ENCODE data around the gene MALRD1. TPM values are rescaled to one million over a fixed set of nuclear protein-coding genes. Genes with fewer than 3 reads are reported as not detected.

MALRD1 gene
- total RNA-seq, 2 donors from 2014 or later = 0.26 to 1.3 TPM

DNA sequence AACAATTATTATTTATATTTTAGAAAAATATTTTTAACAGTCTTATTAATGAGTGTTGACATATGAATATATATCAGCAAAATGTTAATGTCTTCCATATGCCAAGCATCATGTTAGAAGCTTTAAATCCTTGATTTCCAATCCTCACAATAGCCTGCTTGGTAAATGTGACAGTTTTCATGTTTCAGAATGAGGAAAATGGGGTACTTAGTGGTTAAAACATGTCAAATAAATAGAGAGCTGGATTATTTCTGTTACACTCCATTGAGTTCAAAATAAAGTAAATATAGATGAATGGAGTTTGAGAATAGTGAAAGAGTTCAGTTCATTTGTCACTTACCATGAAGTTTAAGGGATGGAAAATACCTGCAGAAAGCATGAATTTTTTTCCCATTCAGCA, 377.4 kb downstream of the MALRD1 start:
- Histone ChIP-seq H3K4me3 (no peak overlapping the region), H3K27me3 (no peaks in the 10 kb centered on the region), H3K27ac (no peak overlapping the region), H3K36me3 (replicated peaks in 1 of 2; ENCODE audit: insufficient read depth in 1 of 2, low read depth in 2 of 2) (no peaks in the 10 kb centered on the region), H3K4me1 (no peaks in the 10 kb centered on the region), H3K9me3 (no peaks in the 10 kb centered on the region)
- ATAC-seq (no peak), DNase-seq (no peak)
- TF ChIP-seq CTCF (IDR thresholded peaks at IDR 0.05) (no peak), POLR2A (IDR thresholded peaks at IDR 0.05) (no peak)
- intact Hi-C loops (cut with DNase I) = no loop called here

DNA sequence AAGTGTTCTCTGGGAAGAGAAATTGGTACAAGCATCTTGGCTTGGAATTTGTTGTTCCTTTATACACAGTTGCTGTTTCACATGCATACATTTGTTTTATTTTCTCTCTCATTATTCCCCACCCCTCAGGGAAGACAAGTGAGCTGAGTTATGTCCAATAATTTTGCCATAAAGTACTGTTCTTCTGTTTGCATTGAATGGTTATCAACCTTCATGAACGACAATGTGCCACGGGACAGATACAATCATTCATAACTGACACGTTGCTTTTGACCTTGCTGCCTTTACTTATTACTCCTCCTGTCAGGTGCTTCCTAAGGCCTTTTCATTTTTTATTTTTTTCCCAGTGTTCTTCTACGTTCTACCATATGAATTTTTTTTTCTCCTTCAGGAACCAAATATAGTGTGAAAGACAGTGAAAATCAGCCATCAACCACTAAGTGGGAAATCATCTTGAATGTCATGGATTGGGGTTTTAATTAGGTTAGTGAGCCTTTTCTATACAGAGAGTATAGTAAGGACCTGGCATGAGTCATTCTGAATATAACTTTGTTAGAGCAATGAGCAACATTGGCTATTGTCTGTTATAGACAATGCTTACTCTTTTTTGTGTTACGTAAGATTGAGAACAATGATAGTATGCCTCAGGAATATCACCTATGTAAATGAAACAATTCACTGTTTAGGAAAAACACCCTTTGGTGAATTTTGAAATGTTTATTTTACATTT, 383.2 kb downstream of the MALRD1 start:
- Histone ChIP-seq H3K27ac (no peak overlapping the region), H3K36me3 (replicated peaks in 1 of 2; ENCODE audit: insufficient read depth in 1 of 2, low read depth in 2 of 2) (no peaks in the 10 kb centered on the region), H3K27me3 (no peaks in the 10 kb centered on the region), H3K4me1 (no peaks in the 10 kb centered on the region), H3K4me3 (no peak overlapping the region), H3K9me3 (no peaks in the 10 kb centered on the region)
- ATAC-seq (no peak), DNase-seq (no peak)
- WGBS, 2 donors = 25 to 37% methylated on average over 5 of the region's 5 CpGs
- intact Hi-C loops (cut with DNase I) = no loop called here
- TF ChIP-seq CTCF (IDR thresholded peaks at IDR 0.05) (no peak), POLR2A (IDR thresholded peaks at IDR 0.05) (no peak)

DNA sequence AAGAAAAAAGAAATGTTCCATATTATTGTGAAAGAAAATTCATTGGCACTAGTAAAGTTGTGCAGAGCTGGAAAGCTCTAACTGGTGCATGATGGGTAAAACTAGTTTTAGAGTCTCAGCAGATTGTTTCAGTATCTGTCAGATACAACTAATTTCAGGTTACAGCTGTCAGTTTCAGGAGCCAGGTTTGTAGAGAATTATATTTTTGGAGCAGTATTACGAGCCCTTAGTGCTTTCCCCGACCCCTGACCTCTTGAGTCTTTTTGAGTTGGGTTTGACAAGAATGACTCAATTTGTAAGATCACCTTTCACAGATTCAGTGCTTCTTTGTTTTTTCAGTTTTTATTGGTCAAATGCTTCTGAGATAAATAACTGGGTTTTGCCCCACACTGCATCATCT, 401.3 kb downstream of the MALRD1 start:
- H3K36me3 ChIP-seq (replicated peaks in 1 of 2; ENCODE audit: insufficient read depth in 1 of 2, low read depth in 2 of 2) = no peaks in the 10 kb centered on the region
- no peaks in the 10 kb centered on the region for H3K9me3 ChIP-seq
- ATAC-seq (no peak), DNase-seq (no peak)
- WGBS, 2 donors = 45 to 58% methylated on average over 2 of the region's 2 CpGs
- H3K4me3 ChIP-seq = no peak overlapping the region
- H3K4me1 ChIP-seq = no peaks in the 10 kb centered on the region
- H3K27ac ChIP-seq = no peak overlapping the region
- TF ChIP-seq POLR2A (IDR thresholded peaks at IDR 0.05) = no peak
- no peak for TF ChIP-seq CTCF (IDR thresholded peaks at IDR 0.05)
- H3K27me3 ChIP-seq = no peaks in the 10 kb centered on the region
- intact Hi-C loops (cut with DNase I) = no loop called here

DNA sequence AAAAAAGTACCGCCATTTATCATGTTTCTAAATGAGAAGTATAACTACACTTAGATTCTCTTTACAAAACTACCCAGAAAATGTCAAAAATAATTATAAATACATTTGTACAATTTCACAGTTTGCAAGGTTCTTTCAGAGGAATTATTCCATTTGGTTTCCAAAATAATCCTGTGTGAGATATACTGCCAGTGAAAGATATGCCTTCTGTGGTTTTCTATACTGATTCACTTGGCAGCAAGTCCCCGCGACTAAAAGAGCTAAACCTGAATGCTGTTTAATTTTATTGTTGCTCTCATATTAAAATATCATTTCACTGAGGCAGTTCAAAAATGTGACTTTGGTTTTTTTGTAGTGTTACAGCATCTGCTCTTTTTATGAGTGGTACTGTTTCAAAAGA, 402.8 kb downstream of the MALRD1 start:
- Histone ChIP-seq H3K36me3 (replicated peaks in 1 of 2; ENCODE audit: insufficient read depth in 1 of 2, low read depth in 2 of 2) (no peaks in the 10 kb centered on the region), H3K27ac (no peak overlapping the region), H3K4me1 (no peaks in the 10 kb centered on the region), H3K4me3 (no peak overlapping the region), H3K27me3 (no peaks in the 10 kb centered on the region), H3K9me3 (no peaks in the 10 kb centered on the region)
- TF ChIP-seq CTCF (IDR thresholded peaks at IDR 0.05) (no peak), POLR2A (IDR thresholded peaks at IDR 0.05) (no peak)
- WGBS, 2 donors = 72 to 79% methylated on average over 3 of the region's 3 CpGs
- DNase-seq (no peak), ATAC-seq (no peak)
- intact Hi-C loops (cut with DNase I) = no loop called here

- no peak for DNase-seq
- intact Hi-C loops (cut with DNase I) = no loop called here
- Histone ChIP-seq H3K36me3 (replicated peaks in 1 of 2; ENCODE audit: insufficient read depth in 1 of 2, low read depth in 2 of 2) (no peaks in the 10 kb centered on the region), H3K4me3 (no peak overlapping the region), H3K27ac (no peak overlapping the region), H3K9me3 (no peaks in the 10 kb centered on the region), H3K27me3 (no peaks in the 10 kb centered on the region), H3K4me1 (no peaks in the 10 kb centered on the region)
- no peak for ATAC-seq
- TF ChIP-seq CTCF (IDR thresholded peaks at IDR 0.05) (no peak), POLR2A (IDR thresholded peaks at IDR 0.05) (no peak)
- 65 to 71% methylated on average over 2 of the region's 2 CpGs for WGBS, 2 donors
These were observed 403.3 kb downstream of the MALRD1 start for GRCh38 chr10:19451937-19452336.

All from body of pancreas (tissue), 4 donors.